Testis (tissue), 3 donors: Measurements from ENCODE around the gene PIGL. TPM values are rescaled to one million over a fixed set of nuclear protein-coding genes. Genes with fewer than 3 reads are reported as not detected.
"Not testable (repeated sequence)": the region's sequence is repeated elsewhere in the genome, so short reads cannot be mapped to it uniquely, and the experiment has no call there.

Experiments
- DNase-seq: peaks from one replicate; pipeline ENCODE4 v3.0.0-alpha.2; 2019
- H3K27ac ChIP-seq, 2 donors: fragments of 200-600 bp; sonication (generic); one replicate each; pipeline ENCODE4 v1.5.1; 2019
- H3K27me3 ChIP-seq: fragments of 200-600 bp; sonication (generic); one replicate; pipeline ENCODE4 v1.5.1; 2019
- H3K36me3 ChIP-seq: fragments of 200-600 bp; sonication (generic); one replicate; pipeline ENCODE4 v1.5.1; 2017; ENCODE audit warnings: low read depth; ENCODE audit errors: missing control alignments
- H3K4me1 ChIP-seq: fragments of 200-600 bp; sonication (generic); one replicate; pipeline ENCODE4 v1.5.1; 2019
- H3K4me3 ChIP-seq, 2 donors: fragments of 200-600 bp; sonication (generic); one replicate each; pipeline ENCODE4 v1.5.1; 2017 to 2019
- H3K9me3 ChIP-seq: fragments of 200-600 bp; sonication (generic); one replicate; pipeline ENCODE4 v1.5.1; 2017
- CTCF ChIP-seq, 3 experiments: fragments of 450-650 bp in 2 of 3; fragments of 200-600 bp in 1 of 3; sonication (generic) in 1 of 3; IDR thresholded peaks; one replicate each; pipeline ENCODE4 v1.5.1; 2016 to 2019; ENCODE audit warnings: antibody characterized with exemption in 3 of 3, mild to moderate bottlenecking in 2 of 3, moderate library complexity in 1 of 3
- POLR2A ChIP-seq: fragments of 450-650 bp; IDR thresholded peaks from one replicate; pipeline ENCODE4 v1.6.1; 2017; ENCODE audit warnings: antibody characterized with exemption, mild to moderate bottlenecking, moderate library complexity
- WGBS, 2 donors: methylation state at CpG; one replicate each; pipeline ENCODE4 v1.1.5; 2018; 5-methylcytosine and 5-hydroxymethylcytosine counted together
- intact Hi-C: fragments of 100-400 bp; cut with DNase I; formaldehyde crosslinking; loops from one replicate; pipeline ENCODE4 v1.15.1; 2023; ENCODE audit warnings: low total_unique reads
- polyA plus RNA-seq: library from polyadenylated mRNA; stranded (reverse); fragments of 350-450 nt; fragmentation: Illumina TruSeq; extraction: RNeasy Lipid Tissue Mini Kit (QIAGEN cat#74804); gene quantifications from one replicate; pipeline ENCODE4 v1.2.3, GENCODE V29; 2014; ENCODE audit warnings: low read depth, low replicate concordance; ENCODE audit not compliant: insufficient read depth
- total RNA-seq, 2 donors: library from RNA; depleted of rRNA; stranded (reverse); fragments of >200 nt; gene quantifications; one replicate each; pipeline ENCODE4 v1.2.3, GENCODE V29; 2016

The PIGL gene
- total and polyA plus RNA-seq, 3 donors from 2014 or later, result 31.3 to 93.9 (median 74.1) TPM

DNA sequence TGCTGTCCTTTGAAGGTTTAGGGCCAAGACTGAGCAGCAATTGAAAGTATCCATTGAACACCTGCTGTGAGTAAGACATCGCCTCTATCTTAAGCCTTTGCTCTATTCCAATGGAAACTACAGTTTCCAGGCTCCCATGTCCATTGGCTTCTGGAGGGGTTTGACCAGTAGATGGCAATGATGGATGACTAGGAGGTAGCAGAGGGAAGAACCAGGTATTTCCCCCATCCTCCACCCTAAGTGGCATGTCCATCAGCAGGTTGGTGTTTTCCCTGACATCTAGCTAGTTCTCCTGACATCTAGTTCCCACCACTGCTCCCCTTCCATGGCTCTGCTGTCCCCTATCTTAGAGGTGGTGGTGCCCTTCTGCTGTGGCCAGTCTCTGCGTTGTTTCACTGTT lies 77.5 kb downstream of the PIGL start:
- 98 to 100% methylated on average over 2 of the region's 2 CpGs for WGBS, 2 donors
- no peaks in the 10 kb centered on the region for H3K4me1 ChIP-seq
- no peak for TF ChIP-seq CTCF (IDR thresholded peaks at IDR 0.05)
- no peak for TF ChIP-seq POLR2A
- intact Hi-C loops, result no loop called here
- no peaks in the 10 kb centered on the region for H3K27me3 ChIP-seq
- H3K4me3 ChIP-seq, result no peak overlapping the region
- H3K27ac ChIP-seq, result peak overlapping the region in 1 of 2 donors; percentile 30
- H3K9me3 ChIP-seq, result no peaks in the 10 kb centered on the region
- no peak for DNase-seq
- no peaks in the 10 kb centered on the region for H3K36me3 ChIP-seq

DNA sequence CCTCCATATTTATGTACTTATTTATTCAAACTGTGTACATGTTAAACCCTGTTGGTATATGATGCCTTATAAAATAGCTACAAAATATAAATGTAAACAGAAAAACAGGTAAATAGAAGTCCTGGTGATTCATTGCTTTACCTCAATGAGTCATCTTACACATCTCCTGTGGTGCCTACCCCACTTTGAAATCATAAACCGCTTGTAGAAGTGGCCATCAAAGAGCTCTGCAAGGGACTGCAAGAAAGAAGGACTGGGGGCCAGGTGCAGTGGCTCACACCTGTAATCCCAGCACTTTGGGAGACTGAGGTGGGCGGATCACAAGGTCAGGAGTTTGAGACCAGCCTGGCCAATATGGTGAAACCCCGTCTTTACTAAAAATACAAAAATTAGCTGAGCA lies 79.1 kb downstream of the PIGL start:
- H3K27me3 ChIP-seq, intact Hi-C loops, H3K9me3 ChIP-seq, H3K4me1 ChIP-seq, H3K4me3 ChIP-seq, H3K27ac ChIP-seq, DNase-seq, H3K36me3 ChIP-seq: not testable (repeated sequence)
- 94 to 97% methylated on average over 3 of the region's 3 CpGs for whole genome bisulfite sequencing, 2 donors

GRCh38 chr17:16297367-16298139 lies 80.5 kb downstream of the PIGL start:
- 80 to 88% methylated on average over 11 of the region's 11 CpGs for WGBS, 2 donors
- Histone ChIP-seq H3K27me3 (no peaks in the 10 kb centered on the region), H3K4me1 (peaks cover under 1% of the 10 kb centered on the region), H3K4me3 (no peak overlapping the region), H3K36me3 (no peaks in the 10 kb centered on the region), H3K9me3 (no peaks in the 10 kb centered on the region), H3K27ac (no peak overlapping the region)
- intact Hi-C loops, result no loop called here
- DNase-seq, result no peak
- no peak for TF ChIP-seq CTCF (IDR thresholded peaks at IDR 0.05)
- TF ChIP-seq POLR2A, result no peak

DNA sequence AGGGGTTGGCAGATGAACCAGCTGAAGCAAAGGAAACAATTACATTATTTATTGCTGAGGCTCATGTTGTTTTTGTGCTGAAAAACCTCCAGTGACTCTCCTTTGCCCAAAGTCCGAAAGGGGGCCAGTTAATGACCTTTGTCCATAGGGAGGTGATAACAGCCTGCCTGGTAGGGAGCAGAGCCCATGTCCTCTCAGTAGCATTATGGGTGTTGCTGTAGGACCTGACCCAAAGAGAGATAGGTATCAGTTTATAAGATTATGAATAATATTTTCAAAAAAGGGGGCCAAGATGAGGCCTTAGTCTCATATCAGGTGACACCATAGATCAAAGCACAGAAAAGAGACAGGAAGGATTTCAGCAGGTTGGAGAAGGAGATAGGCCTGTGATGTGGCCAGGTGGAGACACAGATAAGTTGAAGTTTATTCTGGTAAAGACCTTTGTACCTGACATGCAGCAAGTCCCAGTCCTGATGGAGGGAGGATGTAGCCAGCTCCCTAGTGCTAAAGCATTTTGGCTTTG lies 81.2 kb downstream of the PIGL start:
- peaks cover 6% of the 10 kb centered on the region for H3K4me1 ChIP-seq
- WGBS, 2 donors, result 69 to 100% methylated on average over 1 of the region's 1 CpG
- intact Hi-C loops, result no loop called here
- H3K36me3 ChIP-seq, result no peaks in the 10 kb centered on the region
- no peaks in the 10 kb centered on the region for H3K9me3 ChIP-seq
- DNase-seq, result no peak
- no peak for TF ChIP-seq CTCF (IDR thresholded peaks at IDR 0.05)
- TF ChIP-seq POLR2A, result no peak
- no peak overlapping the region for H3K4me3 ChIP-seq
- no peaks in the 10 kb centered on the region for H3K27me3 ChIP-seq
- H3K27ac ChIP-seq, result no peak overlapping the region

- Histone ChIP-seq H3K4me3 (no peak overlapping the region), H3K27me3 (no peaks in the 10 kb centered on the region), H3K36me3 (no peaks in the 10 kb centered on the region), H3K27ac (no peak overlapping the region), H3K9me3 (no peaks in the 10 kb centered on the region), H3K4me1 (peaks cover 6% of the 10 kb centered on the region)
- intact Hi-C loops, result no loop called here
- TF ChIP-seq CTCF (IDR thresholded peaks at IDR 0.05), result no peak
- TF ChIP-seq POLR2A, result no peak
- WGBS, 2 donors, result 99 to 100% methylated on average over 3 of the region's 3 CpGs
- no peak for DNase-seq
Observed at GRCh38 chr17:16300554-16300953, 83.5 kb downstream of the PIGL start.
